K562 (cell line): ENCODE data around the gene LDB1. TPM values are rescaled to one million over a fixed set of nuclear protein-coding genes. Genes with fewer than 3 reads are reported as not detected.

Experiments used
- AFF1 ChIP-seq, 2 experiments: fragments of 450-650 bp; IDR thresholded peaks; 2 replicates each; pipeline ENCODE4 v1.6.1; 2018; ENCODE audit warnings: mild to moderate bottlenecking in 2 of 2, low read depth in 1 of 2; ENCODE audit not compliant: partially characterized antibody in 2 of 2
- ATF7 ChIP-seq: fragments of 450-650 bp; IDR thresholded peaks from 2 replicates; pipeline ENCODE4 v1.7.1; 2014; ENCODE audit warnings: mild to moderate bottlenecking, moderate library complexity
- ETS2 ChIP-seq: IDR thresholded peaks from 2 replicates; pipeline ENCODE4 v1.6.1; 2016; ENCODE audit warnings: borderline replicate concordance, missing genetic modification characterization, mild to moderate bottlenecking, moderate library complexity, missing compliant biosample characterization; ENCODE audit not compliant: poor library complexity, severe bottlenecking
- FOXJ3 ChIP-seq: sonication (generic); formaldehyde crosslinking; IDR thresholded peaks from 2 replicates; pipeline ENCODE4 v1.4.0; 2020; ENCODE audit warnings: mild to moderate bottlenecking, missing genetic modification reagents
- KDM5B ChIP-seq: fragments of 200-600 bp; sonication (generic); IDR thresholded peaks from 2 replicates; pipeline ENCODE4 v1.6.1; 2012; ENCODE audit warnings: low read depth, mild to moderate bottlenecking, moderate library complexity, low read length, control low read depth, inconsistent platforms; ENCODE audit not compliant: insufficient replicate concordance
- NFE2 ChIP-seq: IDR thresholded peaks from 2 replicates; pipeline ENCODE4 v1.6.1; 2014; ENCODE audit warnings: antibody characterized with exemption, low read depth
- NFYB ChIP-seq: IDR thresholded peaks from 2 replicates; pipeline ENCODE4 v1.6.1; 2011; ENCODE audit warnings: mild to moderate bottlenecking, moderate library complexity; ENCODE audit not compliant: insufficient read length; ENCODE audit errors: extremely low read depth
- SAFB2 ChIP-seq: fragments of 200-400 bp; formaldehyde crosslinking; IDR thresholded peaks from 2 replicates; pipeline ENCODE4 v1.6.1; 2018; ENCODE audit warnings: borderline replicate concordance, low read length, low read depth, moderate library complexity; ENCODE audit not compliant: severe bottlenecking
- TAL1 ChIP-seq: fragments of 450-650 bp; IDR thresholded peaks from 2 replicates; pipeline ENCODE4 v1.6.1; 2016; ENCODE audit warnings: mild to moderate bottlenecking
- polyA plus RNA-seq, 8 experiments: library from polyadenylated mRNA; depleted of rRNA in 4 of 8; stranded (reverse) in 5 of 8; unstranded in 3 of 8; fragments of >200 nt; fragmentation: Nextera tagmentation in 2 of 8; fragmentation: Illumina TruSeq in 1 of 8; extraction: Ambion mirVana in 2 of 8; extraction: Trizol in 1 of 8; gene quantifications; 2 replicates each; pipeline versions ENCODE4 v1.2.1 to v1.2.3, GENCODE V29; 2011 to 2014; ENCODE audit warnings: inconsistent platforms in 1 of 8, missing spikeins in 1 of 8
- total RNA-seq, 7 experiments: library from RNA; depleted of rRNA in 6 of 7; stranded (reverse); fragments of >200 nt in 6 of 7; fragmentation: Illumina TruSeq in 2 of 7; extraction: Trizol in 2 of 7; gene quantifications; 2 replicates each; pipeline versions ENCODE4 v1.2.1 to v1.2.3, GENCODE V29; 2011 to 2021; ENCODE audit warnings: low replicate concordance in 1 of 7
- TF ChIP-seq, protein P1 (sequence below): sonication (generic); formaldehyde crosslinking; IDR thresholded peaks from 2 replicates; pipeline ENCODE4 v1.8.0; 2022; ENCODE audit warnings: mild to moderate bottlenecking, missing genetic modification reagents
- TF ChIP-seq, protein P2 (sequence below), 2 experiments: fragments of 450-650 bp; conservative IDR thresholded peaks; 2 replicates each; pipeline ENCODE4 v1.6.1; 2017; ENCODE audit warnings: mild to moderate bottlenecking in 2 of 2, moderate library complexity in 2 of 2
- TF ChIP-seq, protein P3 (sequence below): fragments of 450-650 bp; IDR thresholded peaks from 2 replicates; pipeline ENCODE4 v1.7.1; 2018; ENCODE audit warnings: mild to moderate bottlenecking, low read depth; ENCODE audit not compliant: partially characterized antibody
- TF ChIP-seq, protein P4 (sequence below): sonication (generic); formaldehyde crosslinking; IDR thresholded peaks from 2 replicates; pipeline ENCODE4 v1.8.1; 2023; ENCODE audit warnings: mild to moderate bottlenecking, missing genetic modification reagents

The LDB1 gene
- total and polyA plus RNA-seq, 9 of the 15 experiments (the other 6 are each of a cell fraction or from before 2014, with no cell fraction given) = 1.9 to 137 (median 105) TPM

- TF ChIP-seq, protein P1, sequence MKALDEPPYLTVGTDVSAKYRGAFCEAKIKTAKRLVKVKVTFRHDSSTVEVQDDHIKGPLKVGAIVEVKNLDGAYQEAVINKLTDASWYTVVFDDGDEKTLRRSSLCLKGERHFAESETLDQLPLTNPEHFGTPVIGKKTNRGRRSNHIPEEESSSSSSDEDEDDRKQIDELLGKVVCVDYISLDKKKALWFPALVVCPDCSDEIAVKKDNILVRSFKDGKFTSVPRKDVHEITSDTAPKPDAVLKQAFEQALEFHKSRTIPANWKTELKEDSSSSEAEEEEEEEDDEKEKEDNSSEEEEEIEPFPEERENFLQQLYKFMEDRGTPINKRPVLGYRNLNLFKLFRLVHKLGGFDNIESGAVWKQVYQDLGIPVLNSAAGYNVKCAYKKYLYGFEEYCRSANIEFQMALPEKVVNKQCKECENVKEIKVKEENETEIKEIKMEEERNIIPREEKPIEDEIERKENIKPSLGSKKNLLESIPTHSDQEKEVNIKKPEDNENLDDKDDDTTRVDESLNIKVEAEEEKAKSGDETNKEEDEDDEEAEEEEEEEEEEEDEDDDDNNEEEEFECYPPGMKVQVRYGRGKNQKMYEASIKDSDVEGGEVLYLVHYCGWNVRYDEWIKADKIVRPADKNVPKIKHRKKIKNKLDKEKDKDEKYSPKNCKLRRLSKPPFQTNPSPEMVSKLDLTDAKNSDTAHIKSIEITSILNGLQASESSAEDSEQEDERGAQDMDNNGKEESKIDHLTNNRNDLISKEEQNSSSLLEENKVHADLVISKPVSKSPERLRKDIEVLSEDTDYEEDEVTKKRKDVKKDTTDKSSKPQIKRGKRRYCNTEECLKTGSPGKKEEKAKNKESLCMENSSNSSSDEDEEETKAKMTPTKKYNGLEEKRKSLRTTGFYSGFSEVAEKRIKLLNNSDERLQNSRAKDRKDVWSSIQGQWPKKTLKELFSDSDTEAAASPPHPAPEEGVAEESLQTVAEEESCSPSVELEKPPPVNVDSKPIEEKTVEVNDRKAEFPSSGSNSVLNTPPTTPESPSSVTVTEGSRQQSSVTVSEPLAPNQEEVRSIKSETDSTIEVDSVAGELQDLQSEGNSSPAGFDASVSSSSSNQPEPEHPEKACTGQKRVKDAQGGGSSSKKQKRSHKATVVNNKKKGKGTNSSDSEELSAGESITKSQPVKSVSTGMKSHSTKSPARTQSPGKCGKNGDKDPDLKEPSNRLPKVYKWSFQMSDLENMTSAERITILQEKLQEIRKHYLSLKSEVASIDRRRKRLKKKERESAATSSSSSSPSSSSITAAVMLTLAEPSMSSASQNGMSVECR = no peak
- TF ChIP-seq SAFB2 (no peak), NFE2 (no peak), FOXJ3 (CRISPR knock-in tag) (no peak), ATF7 (no peak), AFF1 (IDR thresholded peaks at IDR 0.05; ENCODE audit: low read depth in 1 of 2, partially characterized antibody in 2 of 2) (no peak), TAL1 (no peak), ETS2 (tag) (no peak), KDM5B (no peak), NFYB (no peak)
- TF ChIP-seq, protein P2, sequence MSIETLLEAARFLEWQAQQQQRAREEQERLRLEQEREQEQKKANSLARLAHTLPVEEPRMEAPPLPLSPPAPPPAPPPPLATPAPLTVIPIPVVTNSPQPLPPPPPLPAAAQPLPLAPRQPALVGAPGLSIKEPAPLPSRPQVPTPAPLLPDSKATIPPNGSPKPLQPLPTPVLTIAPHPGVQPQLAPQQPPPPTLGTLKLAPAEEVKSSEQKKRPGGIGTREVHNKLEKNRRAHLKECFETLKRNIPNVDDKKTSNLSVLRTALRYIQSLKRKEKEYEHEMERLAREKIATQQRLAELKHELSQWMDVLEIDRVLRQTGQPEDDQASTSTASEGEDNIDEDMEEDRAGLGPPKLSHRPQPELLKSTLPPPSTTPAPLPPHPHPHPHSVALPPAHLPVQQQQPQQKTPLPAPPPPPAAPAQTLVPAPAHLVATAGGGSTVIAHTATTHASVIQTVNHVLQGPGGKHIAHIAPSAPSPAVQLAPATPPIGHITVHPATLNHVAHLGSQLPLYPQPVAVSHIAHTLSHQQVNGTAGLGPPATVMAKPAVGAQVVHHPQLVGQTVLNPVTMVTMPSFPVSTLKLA (conservative IDR thresholded peaks at IDR 0.05) = no peak
- TF ChIP-seq, protein P3, sequence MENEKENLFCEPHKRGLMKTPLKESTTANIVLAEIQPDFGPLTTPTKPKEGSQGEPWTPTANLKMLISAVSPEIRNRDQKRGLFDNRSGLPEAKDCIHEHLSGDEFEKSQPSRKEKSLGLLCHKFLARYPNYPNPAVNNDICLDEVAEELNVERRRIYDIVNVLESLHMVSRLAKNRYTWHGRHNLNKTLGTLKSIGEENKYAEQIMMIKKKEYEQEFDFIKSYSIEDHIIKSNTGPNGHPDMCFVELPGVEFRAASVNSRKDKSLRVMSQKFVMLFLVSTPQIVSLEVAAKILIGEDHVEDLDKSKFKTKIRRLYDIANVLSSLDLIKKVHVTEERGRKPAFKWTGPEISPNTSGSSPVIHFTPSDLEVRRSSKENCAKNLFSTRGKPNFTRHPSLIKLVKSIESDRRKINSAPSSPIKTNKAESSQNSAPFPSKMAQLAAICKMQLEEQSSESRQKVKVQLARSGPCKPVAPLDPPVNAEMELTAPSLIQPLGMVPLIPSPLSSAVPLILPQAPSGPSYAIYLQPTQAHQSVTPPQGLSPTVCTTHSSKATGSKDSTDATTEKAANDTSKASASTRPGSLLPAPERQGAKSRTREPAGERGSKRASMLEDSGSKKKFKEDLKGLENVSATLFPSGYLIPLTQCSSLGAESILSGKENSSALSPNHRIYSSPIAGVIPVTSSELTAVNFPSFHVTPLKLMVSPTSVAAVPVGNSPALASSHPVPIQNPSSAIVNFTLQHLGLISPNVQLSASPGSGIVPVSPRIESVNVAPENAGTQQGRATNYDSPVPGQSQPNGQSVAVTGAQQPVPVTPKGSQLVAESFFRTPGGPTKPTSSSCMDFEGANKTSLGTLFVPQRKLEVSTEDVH = no peak
- TF ChIP-seq, protein P4, sequence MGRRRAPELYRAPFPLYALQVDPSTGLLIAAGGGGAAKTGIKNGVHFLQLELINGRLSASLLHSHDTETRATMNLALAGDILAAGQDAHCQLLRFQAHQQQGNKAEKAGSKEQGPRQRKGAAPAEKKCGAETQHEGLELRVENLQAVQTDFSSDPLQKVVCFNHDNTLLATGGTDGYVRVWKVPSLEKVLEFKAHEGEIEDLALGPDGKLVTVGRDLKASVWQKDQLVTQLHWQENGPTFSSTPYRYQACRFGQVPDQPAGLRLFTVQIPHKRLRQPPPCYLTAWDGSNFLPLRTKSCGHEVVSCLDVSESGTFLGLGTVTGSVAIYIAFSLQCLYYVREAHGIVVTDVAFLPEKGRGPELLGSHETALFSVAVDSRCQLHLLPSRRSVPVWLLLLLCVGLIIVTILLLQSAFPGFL (CRISPR knock-in tag) = no peak
Measured at GRCh38 chr10:102167861-102168260, 47.7 kb upstream of the LDB1 start (continued).
